ENCODE results near the gene NANOS3. TPM values are rescaled to one million over a fixed set of nuclear protein-coding genes. Genes with fewer than 3 reads are reported as not detected.

Gene NANOS3
- total and polyA plus RNA-seq, 2 of the 13 experiments (the other 11 are each of a cell fraction or from before 2014, with no cell fraction given) = 0.21 TPM; not detected in 1

DNA sequence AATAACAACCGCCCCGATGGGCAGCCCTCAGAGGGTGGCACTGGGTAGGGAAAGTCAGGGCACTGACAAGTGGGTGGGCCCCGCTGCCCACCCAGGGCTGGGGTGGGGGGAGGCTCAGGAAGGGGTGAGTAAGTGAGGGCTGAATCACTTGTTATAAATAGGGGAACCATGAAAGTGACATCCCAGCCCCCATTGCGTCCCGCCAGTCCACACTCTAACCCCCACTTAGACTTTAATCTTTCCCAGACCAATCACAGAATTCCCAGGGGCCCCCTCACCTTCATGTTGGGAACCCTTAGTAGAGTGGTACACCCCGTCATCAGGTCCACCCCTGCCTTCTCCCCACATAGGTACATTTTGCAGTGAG is 37.0 kb upstream of the NANOS3 start:
- H3K27ac ChIP-seq (ENCODE audit: extremely low read length, insufficient read depth, low read length) = no peak overlapping the region
- H3K36me3 ChIP-seq (replicated peaks in 1 of 2; ENCODE audit: control insufficient read depth in 1 of 2, insufficient read depth in 2 of 2, low read length in 2 of 2) = no peaks in the 10 kb centered on the region; a peak in 2 of 5 replicates
- no peak overlapping the region for H3K4me3 ChIP-seq (replicated peaks in 1 of 3; ENCODE audit: insufficient read depth in 1 of 3, low read depth in 2 of 3, low read length in 3 of 3)
- WGBS (ENCODE audit: low lambda C conversion rate) = 97% methylated on average over 6 of the region's 6 CpGs
- TF ChIP-seq, protein P1, sequence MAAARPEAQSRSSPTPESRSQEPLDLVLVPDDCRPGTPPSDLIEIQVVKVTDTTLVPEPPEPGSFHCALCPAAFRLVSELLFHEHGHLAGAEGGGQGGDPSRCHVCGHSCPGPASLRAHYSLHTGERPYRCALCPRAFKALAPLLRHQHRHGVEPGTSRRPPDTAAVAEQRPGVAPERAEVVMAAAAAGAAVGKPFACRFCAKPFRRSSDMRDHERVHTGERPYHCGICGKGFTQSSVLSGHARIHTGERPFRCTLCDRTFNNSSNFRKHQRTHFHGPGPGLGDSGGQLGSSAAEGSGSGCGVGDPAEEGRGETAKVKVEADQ (CRISPR knock-in tag; IDR thresholded peaks at IDR 0.05; ENCODE audit: borderline replicate concordance) = no peak
- TF ChIP-seq FIP1L1 (IDR thresholded peaks at IDR 0.05; ENCODE audit: borderline replicate concordance, insufficient read depth, low read depth, low read length) (no peak), U2AF1 (optimal IDR thresholded peaks at IDR 0.05; ENCODE audit: low read depth, low read length) (no peak), REPIN1 (CRISPR knock-in tag; IDR thresholded peaks at IDR 0.05; ENCODE audit: borderline replicate concordance, low read depth) (no peak), ZNF33A (CRISPR knock-in tag; IDR thresholded peaks at IDR 0.05; ENCODE audit: borderline replicate concordance) (no peak), KLF11 (CRISPR knock-in tag; IDR thresholded peaks at IDR 0.05) (no peak), CBX2 (IDR thresholded peaks at IDR 0.05; ENCODE audit: low read depth, low read length) (no peak), CBX2 (CRISPR knock-in tag; IDR thresholded peaks at IDR 0.05; ENCODE audit: low read depth) (no peak), AGO2 (optimal IDR thresholded peaks at IDR 0.05; ENCODE audit: low read depth, low read length) (peak; percentile 5), PPARG (CRISPR knock-in tag; conservative IDR thresholded peaks at IDR 0.05) (no peak)
- no peaks in the 10 kb centered on the region for H4K20me1 ChIP-seq (ENCODE audit: insufficient read depth, low read length)
- DNase-seq (ENCODE audit: low spot score) (no peak), FAIRE-seq (no peak), ATAC-seq (no peak)
- peaks cover 55% of the 10 kb centered on the region for H3K4me1 ChIP-seq (ENCODE audit: insufficient read depth, low read length)
- H3K79me2 ChIP-seq (ENCODE audit: insufficient read depth, low read length) = peaks cover 25% of the 10 kb centered on the region
- in situ Hi-C loops (cut with HindIII; ENCODE audit: extremely low pct_ligation_motif_present, low pct_unique_long_range_greater_than_20kb) (no loop called here), intact Hi-C loops (cut with micrococcal nuclease; ENCODE audit: unreplicated experiment) (no loop called here)
- ChIA-PET POLR2A (no interaction called here), CTCF (ENCODE audit: low intra/inter-chr PET ratio, low total read pairs) (no interaction called here)
- H2AFZ ChIP-seq (ENCODE audit: low read length) = no peak overlapping the region
- no peak overlapping the region for H3K9ac ChIP-seq (ENCODE audit: insufficient read depth, low read depth, low read length)
- H3K4me2 ChIP-seq (ENCODE audit: low read depth, low read length) = peak overlapping the region; percentile 19; the same call in 1 of the 2 replicates
- BruUV-seq (replicated peaks) = no TSS peak
- no peaks in the 10 kb centered on the region for H3K9me3 ChIP-seq (ENCODE audit: low read length)
- no peaks in the 10 kb centered on the region for H3K27me3 ChIP-seq (ENCODE audit: control insufficient read depth in 1 of 2, insufficient read depth in 2 of 2, low read length in 2 of 2)

Measured in HepG2 (cell line).